Nephron progenitor cell (in vitro differentiated cells): ENCODE measurements around the gene CENATAC.
"Not testable (repeated sequence)": the region's sequence is repeated elsewhere in the genome, so short reads cannot be mapped to it uniquely, and the experiment has no call there.

Source experiments
- DNase-seq: peaks from one replicate; pipeline ENCODE4 v3.0.0; 2021
- H3K27ac Mint-ChIP-seq: 2 replicates; pipeline ENCODE4 v1.8.0; 2021; ENCODE audit warnings: mild to moderate bottlenecking, moderate library complexity, mixed read lengths
- H3K27me3 Mint-ChIP-seq: 2 replicates; pipeline ENCODE4 v1.8.0; 2021; ENCODE audit warnings: mild to moderate bottlenecking, low read depth, mixed read lengths; ENCODE audit not compliant: poor library complexity
- H3K36me3 Mint-ChIP-seq: 2 replicates; pipeline ENCODE4 v1.8.0; 2021; ENCODE audit warnings: low read depth, mixed read lengths
- H3K4me1 Mint-ChIP-seq: 2 replicates; pipeline ENCODE4 v1.8.0; 2021; ENCODE audit warnings: mixed read lengths
- H3K4me3 Mint-ChIP-seq: 2 replicates; pipeline ENCODE4 v1.8.0; 2021; ENCODE audit warnings: mild to moderate bottlenecking, moderate library complexity, mixed read lengths
- H3K9me3 Mint-ChIP-seq: 2 replicates; pipeline ENCODE4 v1.8.0; 2021; ENCODE audit warnings: mild to moderate bottlenecking, moderate library complexity, mixed read lengths
- CTCF ChIP-seq: fragments of 200-600 bp; sonication (generic); IDR thresholded peaks from 2 replicates; pipeline ENCODE4 v1.5.0; 2021; ENCODE audit warnings: antibody characterized with exemption

The CENATAC gene

GRCh38 chr11:118957549-118957948 lies 40.4 kb upstream of the CENATAC start:
- Mint-ChIP-seq H3K36me3 (no peaks in the 10 kb centered on the region), H3K4me1 (peaks cover 12% of the 10 kb centered on the region), H3K27me3 (peaks cover 53% of the 10 kb centered on the region), H3K27ac (no peak overlapping the region), H3K9me3 (no peaks in the 10 kb centered on the region), H3K4me3 (no peak overlapping the region)
- no peak for TF ChIP-seq CTCF
- no peak for DNase-seq

DNA sequence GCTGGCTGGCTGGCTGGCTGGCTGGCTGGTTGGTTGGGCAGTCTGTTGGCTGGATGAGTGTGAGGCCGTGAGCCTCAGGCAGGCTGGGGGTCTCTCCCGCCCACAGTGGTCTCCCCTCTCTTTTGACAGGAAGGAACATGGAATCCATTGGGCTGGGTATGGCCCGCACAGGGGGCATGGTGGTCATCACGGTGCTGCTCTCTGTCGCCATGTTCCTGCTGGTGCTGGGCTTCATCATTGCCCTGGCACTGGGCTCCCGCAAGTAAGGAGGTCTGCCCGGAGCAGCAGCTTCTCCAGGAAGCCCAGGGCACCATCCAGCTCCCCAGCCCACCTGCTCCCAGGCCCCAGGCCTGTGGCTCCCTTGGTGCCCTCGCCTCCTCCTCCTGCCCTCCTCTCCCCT lies 40.0 kb upstream of the CENATAC start:
- H3K4me3 Mint-ChIP-seq = no peak overlapping the region
- TF ChIP-seq CTCF = no peak
- H3K27ac Mint-ChIP-seq = no peak overlapping the region
- H3K9me3 Mint-ChIP-seq = no peaks in the 10 kb centered on the region
- H3K4me1 Mint-ChIP-seq = peaks cover 12% of the 10 kb centered on the region
- H3K27me3 Mint-ChIP-seq = peaks cover 49% of the 10 kb centered on the region
- no peaks in the 10 kb centered on the region for H3K36me3 Mint-ChIP-seq
- no peak for DNase-seq

- Mint-ChIP-seq H3K27ac (no peak overlapping the region), H3K27me3 (peaks cover 47% of the 10 kb centered on the region), H3K4me1 (peaks cover 12% of the 10 kb centered on the region), H3K36me3 (no peaks in the 10 kb centered on the region), H3K4me3 (no peak overlapping the region), H3K9me3 (no peaks in the 10 kb centered on the region)
- no peak for DNase-seq
- no peak for TF ChIP-seq CTCF
Observed at GRCh38 chr11:118958577-118958976, 39.4 kb upstream of the CENATAC start.

DNA sequence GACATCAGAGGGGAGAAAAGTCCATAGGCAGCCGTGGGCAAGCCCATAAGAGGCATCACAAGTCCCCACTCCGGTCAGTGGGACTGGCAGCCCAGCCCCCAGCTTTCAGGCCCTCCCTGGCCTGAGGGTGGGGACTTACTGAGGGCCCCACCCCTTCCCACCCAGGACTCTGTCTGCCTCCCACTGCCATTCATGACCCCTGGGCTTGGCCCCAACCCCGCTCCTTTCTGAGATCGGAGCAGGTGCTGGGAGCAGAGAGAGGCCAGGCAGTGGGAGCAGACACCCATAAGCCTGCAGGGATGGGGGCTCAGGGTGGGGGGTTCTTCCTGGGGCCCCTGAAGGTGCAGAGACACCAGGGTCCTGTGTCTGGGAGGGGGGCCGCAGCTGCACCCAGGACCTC lies 36.7 kb upstream of the CENATAC start:
- Mint-ChIP-seq H3K4me1 (peaks cover 4% of the 10 kb centered on the region), H3K4me3 (no peak overlapping the region), H3K36me3 (no peaks in the 10 kb centered on the region), H3K9me3 (no peaks in the 10 kb centered on the region), H3K27ac (no peak overlapping the region), H3K27me3 (peaks cover 28% of the 10 kb centered on the region)
- no peak for TF ChIP-seq CTCF
- DNase-seq = no peak

- no peak for TF ChIP-seq CTCF
- DNase-seq = no peak
Observed at GRCh38 chr11:118961591-118961990, 36.3 kb upstream of the CENATAC start.

GRCh38 chr11:118969508-118969907 lies 28.4 kb upstream of the CENATAC start:
- DNase-seq, H3K27ac Mint-ChIP-seq, H3K36me3 Mint-ChIP-seq, H3K4me1 Mint-ChIP-seq, H3K4me3 Mint-ChIP-seq: not testable (repeated sequence)
- Mint-ChIP-seq H3K27me3 (peaks cover 16% of the 10 kb centered on the region), H3K9me3 (peaks cover 12% of the 10 kb centered on the region)

More at GRCh38 chr11:118961591-118961990, 36.3 kb upstream of the CENATAC start:
- H3K36me3 Mint-ChIP-seq = no peaks in the 10 kb centered on the region
- H3K9me3 Mint-ChIP-seq = no peaks in the 10 kb centered on the region
- H3K27me3 Mint-ChIP-seq = peaks cover 26% of the 10 kb centered on the region
- no peak overlapping the region for H3K4me3 Mint-ChIP-seq
- H3K27ac Mint-ChIP-seq = no peak overlapping the region
- peaks cover under 1% of the 10 kb centered on the region for H3K4me1 Mint-ChIP-seq
